ENCODE data around the gene MED7. TPM values are rescaled to one million over a fixed set of nuclear protein-coding genes. Genes with fewer than 3 reads are reported as not detected.

MED7 gene
- total and polyA plus RNA-seq, 2 of the 8 experiments (the other 6 are each of a cell fraction or from before 2014, with no cell fraction given) = 6.9 to 9.5 TPM

DNA sequence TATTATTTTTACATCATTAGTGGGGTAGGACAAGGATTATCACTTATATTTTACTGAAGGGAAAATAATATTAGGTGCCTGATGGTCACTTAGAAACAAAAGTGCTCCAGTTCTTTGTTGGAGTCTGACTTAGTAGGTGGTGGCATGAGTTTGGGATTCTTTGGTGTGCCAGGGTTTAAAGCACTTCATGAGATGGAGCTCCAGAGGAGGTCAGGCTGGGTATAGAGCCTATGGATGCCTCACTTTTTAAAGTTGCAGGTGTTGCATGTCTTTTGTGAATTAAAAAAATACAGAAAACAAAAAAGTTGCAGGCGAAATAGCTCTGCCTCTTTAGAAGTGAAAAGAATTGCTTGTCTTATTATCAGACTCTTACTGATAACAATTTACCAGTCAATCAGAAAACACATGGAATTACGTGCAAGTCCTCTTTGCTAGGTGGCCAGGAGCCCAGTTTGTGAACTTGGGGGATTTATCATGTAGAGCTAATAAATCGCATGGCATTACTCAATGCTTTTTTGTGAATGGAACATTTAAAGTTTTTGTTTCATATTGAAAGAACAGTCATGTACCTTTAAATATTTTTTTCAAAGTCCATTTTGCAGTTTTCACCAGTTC lies 39.6 kb upstream of the MED7 start:
- H3K4ac ChIP-seq (replicated peaks; ENCODE audit: insufficient read length, low read depth, low read length) = no peak overlapping the region
- no peak overlapping the region for H2BK20ac ChIP-seq (ENCODE audit: low read length)
- no peak overlapping the region for H3K4me3 ChIP-seq (ENCODE audit: extremely low read depth in 1 of 4, insufficient read depth in 2 of 4, low read depth in 3 of 4, low read length in 4 of 4)
- WGBS, 2 experiments (ENCODE audit: extremely low coverage in 1 of 2, insufficient coverage in 1 of 2, insufficient read length in 1 of 2, insufficient replicate concordance in 2 of 2, low coverage in 1 of 2, low lambda C conversion rate in 2 of 2, missing lambda C conversion rate in 1 of 2) = 87% methylated on average over 3 of the region's 3 CpGs; no CpG with 5 or more reads in 1 of the 2 experiments
- ChIA-PET CTCF (ENCODE audit: partially characterized antibody) (interaction anchor here (0.7 to 0.9 kb wide), 2 partner anchors 20 to 33 kb away, joined by 3 read pairs; no protein-coding TSS in a partner anchor), POLR2A (ENCODE audit: partially characterized antibody) (no interaction called here)
- no peak overlapping the region for H2AK5ac ChIP-seq (ENCODE audit: low read depth, low read length)
- no peak overlapping the region for H2BK5ac ChIP-seq (ENCODE audit: low read depth, low read length)
- no peak overlapping the region for H4K8ac ChIP-seq (ENCODE audit: extremely low read depth, insufficient read depth, low read length)
- no peak overlapping the region for H2BK15ac ChIP-seq (ENCODE audit: low read length)
- no peaks in the 10 kb centered on the region for H3K79me1 ChIP-seq (ENCODE audit: low read depth, low read length)
- peaks cover 0 to 15% (median 4%) of the 10 kb centered on the region in 4 experiments; a peak in 5 of 7 replicates for H3K27me3 ChIP-seq (replicated peaks in 1 of 4; ENCODE audit: control insufficient read depth in 3 of 4, extremely low read depth in 1 of 4, insufficient read depth in 3 of 4, low read length in 3 of 4)
- no peak overlapping the region for H3K27ac ChIP-seq (ENCODE audit: low read depth, low read length)
- no peak overlapping the region for H4K5ac ChIP-seq (ENCODE audit: insufficient read length, low read depth, low read length)
- no peak for FAIRE-seq
- H3K23me2 ChIP-seq (ENCODE audit: low read depth, low read length) = no peaks in the 10 kb centered on the region
- no peak overlapping the region for H3K4me2 ChIP-seq (ENCODE audit: insufficient read depth in 1 of 2, low read depth in 2 of 2, low read length in 2 of 2)
- no peak overlapping the region for H2AFZ ChIP-seq (ENCODE audit: low read length)
- H3K9ac ChIP-seq (replicated peaks in 1 of 4; ENCODE audit: extremely low read depth in 1 of 4, low read depth in 3 of 4, low read length in 3 of 4) = no peak overlapping the region
- no peak overlapping the region for H3K18ac ChIP-seq (ENCODE audit: extremely low read depth, low read length)
- H4K91ac ChIP-seq (replicated peaks; ENCODE audit: insufficient read length, low read length) = no peak overlapping the region
- no peaks in the 10 kb centered on the region for H3K36me3 ChIP-seq (ENCODE audit: control insufficient read depth in 2 of 4, insufficient read depth in 4 of 4, low read length in 3 of 4)
- no peaks in the 10 kb centered on the region for H3K79me2 ChIP-seq (ENCODE audit: control insufficient read depth in 1 of 2, insufficient read depth in 2 of 2, low read length in 2 of 2)
- no peaks in the 10 kb centered on the region for H3K9me3 ChIP-seq (ENCODE audit: insufficient read depth in 2 of 2, low read depth in 1 of 2, low read length in 1 of 2)
- H3K23ac ChIP-seq (ENCODE audit: insufficient read length) = no peak overlapping the region
- peaks cover 0 to 2% of the 10 kb centered on the region in 2 experiments for H4K20me1 ChIP-seq (replicated peaks in 1 of 2; ENCODE audit: control insufficient read depth in 1 of 2, insufficient read depth in 2 of 2, low read length in 2 of 2)
- DNase-seq (ENCODE audit: low read depth in 1 of 2, low spot score in 2 of 2) = no peak
- no peak overlapping the region for H2BK12ac ChIP-seq (ENCODE audit: low read depth, low read length)
- no peaks in the 10 kb centered on the region for H3K4me1 ChIP-seq (replicated peaks in 1 of 4; ENCODE audit: control insufficient read depth in 3 of 4, insufficient read depth in 4 of 4, low read length in 3 of 4)
- H3K56ac ChIP-seq (replicated peaks; ENCODE audit: insufficient read length, low read depth, low read length) = no peak overlapping the region
- H3K14ac ChIP-seq (ENCODE audit: insufficient read length) = no peak overlapping the region
- no peak overlapping the region for H2BK120ac ChIP-seq (replicated peaks; ENCODE audit: low read depth, low read length)
- TF ChIP-seq BCL11A (IDR thresholded peaks at IDR 0.05; ENCODE audit: low read depth in 2 of 2, low read length in 2 of 2) = no peak
- TF ChIP-seq ASH2L (IDR thresholded peaks at IDR 0.05; ENCODE audit: low read length) = no peak
- TF ChIP-seq CHD2 (IDR thresholded peaks at IDR 0.05; ENCODE audit: low read length) = no peak
- TF ChIP-seq ATF2 (IDR thresholded peaks at IDR 0.05; ENCODE audit: low read length) = no peak
- TF ChIP-seq NANOG (IDR thresholded peaks at IDR 0.05; ENCODE audit: insufficient read depth, low read depth, low read length, poor library complexity, severe bottlenecking) = no peak
- TF ChIP-seq PHF8 (conservative IDR thresholded peaks at IDR 0.05; ENCODE audit: low read depth, low read length) = no peak
- no peak for TF ChIP-seq TEAD4 (IDR thresholded peaks at IDR 0.05; ENCODE audit: low read depth, low read length)
- TF ChIP-seq BRCA1 (IDR thresholded peaks at IDR 0.05; ENCODE audit: low read depth, low read length) = no peak
